IPS-NIHi11 (cell line): ENCODE measurements around the gene ARHGAP21.
A peak's percentile ranks its signal among the peaks of the same experiment; 100 is the strongest.

Experiments used
- DNase-seq: peaks from one replicate; pipeline ENCODE4 v3.0.0; 2012; ENCODE audit warnings: mixed read lengths, low spot score

The ARHGAP21 gene

DNA sequence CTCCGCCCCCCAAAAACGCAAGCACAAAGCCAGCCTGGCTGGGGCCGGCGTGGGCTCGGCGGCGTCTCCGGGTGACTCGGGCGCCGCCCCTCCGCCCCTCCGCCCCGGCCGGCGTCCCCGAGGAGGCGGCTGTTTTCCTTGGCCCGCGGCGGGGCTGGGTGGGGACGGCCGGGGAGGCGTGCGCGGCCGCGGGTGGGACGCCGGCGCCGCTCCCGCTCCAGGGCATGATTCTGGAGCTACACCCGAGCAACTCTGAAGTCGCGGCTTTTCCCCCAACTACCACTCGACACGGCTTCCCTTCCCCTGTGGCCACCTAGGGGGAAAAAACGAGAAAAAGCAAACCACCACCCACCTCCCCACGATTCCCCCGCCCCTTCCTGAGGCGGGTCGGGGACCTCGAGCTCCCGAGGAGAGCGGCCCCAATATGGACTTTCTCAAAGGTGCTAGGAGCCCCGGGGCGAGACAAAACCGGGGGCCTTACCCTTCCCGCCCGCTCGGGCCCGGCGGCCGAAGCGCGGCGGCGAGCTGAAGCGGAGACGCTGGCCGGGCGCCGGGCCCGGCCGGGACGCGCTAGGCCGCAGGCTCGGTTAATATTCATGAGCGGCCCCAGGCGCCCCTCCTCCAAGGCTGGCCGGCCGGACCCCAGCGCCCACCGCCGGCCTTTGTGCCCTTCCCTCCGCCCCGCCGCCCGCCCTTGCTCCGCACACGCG is 856 bp downstream of the ARHGAP21 start:
- DNase-seq = peak; percentile 61

DNA sequence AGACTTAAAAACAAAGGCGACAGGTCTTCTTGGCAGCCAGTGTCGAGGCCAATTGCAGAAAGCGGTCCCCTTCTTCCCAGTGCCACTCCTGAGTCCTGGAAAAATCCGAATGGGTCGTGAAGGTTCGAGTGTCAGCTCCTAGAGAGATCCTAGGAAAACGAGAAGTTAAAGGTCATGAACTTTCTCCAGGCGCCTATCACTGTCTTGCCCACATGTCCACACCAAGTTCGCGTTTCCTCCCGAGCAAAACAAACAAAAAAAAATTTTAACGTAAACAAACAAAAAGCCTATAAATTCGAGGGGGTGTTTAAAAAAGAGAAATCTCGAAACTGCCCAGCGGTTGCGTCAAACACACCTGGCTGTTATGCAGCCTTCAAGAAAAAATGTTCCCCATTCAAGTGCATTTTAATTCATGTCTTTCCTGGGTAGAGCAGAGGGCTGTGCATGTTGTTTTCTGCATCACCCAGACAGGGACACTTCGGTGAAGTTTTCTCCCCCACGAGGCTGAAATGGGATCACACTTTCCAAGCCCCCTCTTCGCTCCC is 1.5 kb downstream of the ARHGAP21 start:
- DNase-seq = no peak

DNA sequence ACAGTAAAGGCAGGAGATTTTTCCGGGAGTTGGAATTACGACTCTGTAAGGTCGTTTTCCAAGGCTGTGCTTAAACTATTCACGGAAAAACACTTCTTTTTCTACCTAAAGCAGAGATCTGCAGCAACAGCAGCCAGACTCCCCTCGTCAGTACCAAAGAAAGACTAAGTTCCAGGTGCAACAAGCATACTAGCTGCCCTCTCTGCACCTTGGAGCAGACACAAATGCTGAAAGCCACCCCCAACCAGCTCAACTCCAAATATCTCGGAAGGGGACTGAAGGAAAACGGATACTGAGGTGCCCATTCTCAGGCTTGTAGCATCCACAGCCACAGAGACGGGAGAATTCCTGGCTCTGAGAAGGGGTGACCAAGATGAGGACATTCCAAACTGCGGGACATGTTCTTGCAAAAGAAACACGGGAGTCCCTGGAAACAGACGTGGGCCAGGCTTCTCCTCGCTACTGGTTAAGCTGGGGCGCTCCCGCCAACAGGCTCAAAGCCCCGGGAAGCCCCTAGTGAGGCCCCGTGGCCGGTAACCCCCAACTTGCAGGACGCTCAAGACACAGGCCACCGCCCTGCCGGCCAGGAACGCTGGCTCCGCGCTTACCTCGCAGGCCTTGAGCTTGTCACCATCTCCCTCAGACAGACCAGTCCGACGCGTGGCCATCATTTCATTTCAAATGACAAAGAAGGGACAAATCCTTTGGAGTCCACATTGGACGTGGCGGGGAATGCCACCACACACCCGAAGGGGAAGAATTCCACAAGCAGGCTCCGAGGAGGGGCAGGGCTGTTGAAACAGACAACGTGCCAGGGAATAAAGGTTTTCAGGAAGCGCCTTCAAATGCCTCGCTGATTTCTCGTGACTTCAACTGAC is 2.2 kb downstream of the ARHGAP21 start:
- no peak for DNase-seq

DNA sequence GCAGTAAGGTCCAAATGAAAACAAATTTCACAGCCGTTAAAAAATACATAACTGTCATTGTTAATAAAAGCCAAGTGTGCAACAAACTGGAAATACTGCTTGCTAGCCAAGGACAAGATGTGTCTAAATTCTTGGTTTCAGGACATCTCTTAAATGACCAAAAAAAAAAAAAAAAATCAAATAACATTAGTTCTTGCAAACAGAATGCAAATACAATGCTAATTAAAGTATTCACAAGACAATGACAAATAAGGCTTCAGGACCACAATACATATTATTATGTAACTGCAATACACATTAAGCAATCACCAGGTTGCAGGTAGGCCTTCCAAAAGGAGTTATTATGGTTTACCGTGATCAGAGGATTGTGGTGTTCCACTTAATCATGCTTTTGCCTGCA is 3.6 kb downstream of the ARHGAP21 start:
- no peak for DNase-seq

DNA sequence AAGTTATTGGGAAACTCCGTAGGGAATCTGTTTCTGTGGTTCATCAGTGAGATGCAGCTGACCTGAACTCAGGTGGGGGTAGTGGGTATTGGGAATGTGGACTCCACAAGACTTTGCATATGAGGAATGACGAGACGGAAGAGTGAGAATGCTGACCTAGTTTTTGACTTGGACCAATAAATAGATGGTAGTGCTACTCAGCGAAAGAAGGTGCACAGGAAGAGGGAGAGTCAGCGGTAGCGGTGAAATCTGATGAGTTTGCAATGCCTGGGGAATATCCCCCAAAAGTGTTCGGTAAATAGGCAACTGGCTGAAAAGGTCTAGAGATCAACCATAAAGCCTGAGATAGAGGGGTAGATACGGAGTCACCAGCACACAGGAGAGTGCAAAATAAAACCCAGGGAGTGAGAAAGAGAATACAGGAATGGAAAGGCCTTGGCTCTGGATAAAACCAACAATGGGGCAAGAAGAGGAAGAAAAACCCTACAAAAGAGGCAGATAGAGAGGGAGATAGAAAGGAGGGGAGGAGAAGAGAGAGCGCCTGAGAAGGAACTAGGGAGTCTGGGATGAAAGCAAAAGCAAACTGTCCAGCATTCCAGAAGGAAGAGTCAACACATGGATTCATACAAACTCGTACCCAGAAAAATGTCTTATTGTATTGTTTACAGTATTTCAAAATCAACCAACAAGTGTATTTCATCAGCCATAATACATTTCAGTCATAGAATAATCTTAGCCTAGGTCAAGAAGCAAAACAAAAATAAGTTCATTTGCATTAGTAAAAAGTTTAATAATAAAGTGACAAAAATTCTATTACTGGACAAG is 5.4 kb downstream of the ARHGAP21 start:
- no peak for DNase-seq

DNA sequence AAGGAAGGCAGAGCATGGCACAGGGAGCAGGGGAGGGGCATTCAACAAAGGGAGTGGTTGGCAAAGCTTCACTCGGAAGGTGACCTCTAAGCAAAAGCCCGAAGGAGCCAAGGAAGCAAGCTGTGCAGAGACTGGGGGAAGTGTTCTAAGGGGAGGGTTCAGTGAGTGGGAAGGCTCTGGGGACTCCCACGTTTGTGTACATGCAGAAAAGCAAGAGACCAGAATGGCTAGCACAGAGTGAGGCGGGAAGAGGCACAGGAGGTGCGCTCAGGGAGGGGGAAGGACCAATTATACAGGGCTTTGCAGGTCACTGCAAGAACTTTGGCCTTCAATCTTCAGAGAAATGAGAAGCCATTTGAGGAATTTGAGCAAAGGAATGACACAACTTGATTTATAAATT is 7.4 kb downstream of the ARHGAP21 start:
- no peak for DNase-seq

DNA sequence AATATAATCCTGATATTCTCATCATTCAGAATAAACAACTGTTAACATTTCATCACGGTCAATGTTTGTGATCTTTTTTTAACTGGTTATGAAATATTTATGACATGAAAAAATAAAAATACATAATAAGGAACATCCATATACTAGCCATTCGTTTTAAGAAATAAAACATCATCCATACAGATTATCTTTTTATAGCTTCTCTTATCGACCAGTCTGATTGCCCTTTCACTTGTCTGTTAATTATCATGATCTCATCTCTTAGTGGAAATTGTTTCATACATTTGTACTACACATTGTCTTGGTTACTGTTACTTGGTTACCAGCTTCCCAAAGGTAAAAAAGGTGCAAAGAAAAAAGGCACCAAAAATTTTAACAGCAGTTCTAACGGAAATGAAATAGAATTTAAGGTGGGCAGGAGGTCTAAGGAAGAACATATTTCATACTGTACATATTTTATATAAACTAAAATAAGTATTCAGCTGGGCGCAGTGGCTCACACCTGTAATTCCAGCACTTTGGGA is 8.4 kb downstream of the ARHGAP21 start:
- no peak for DNase-seq

DNA sequence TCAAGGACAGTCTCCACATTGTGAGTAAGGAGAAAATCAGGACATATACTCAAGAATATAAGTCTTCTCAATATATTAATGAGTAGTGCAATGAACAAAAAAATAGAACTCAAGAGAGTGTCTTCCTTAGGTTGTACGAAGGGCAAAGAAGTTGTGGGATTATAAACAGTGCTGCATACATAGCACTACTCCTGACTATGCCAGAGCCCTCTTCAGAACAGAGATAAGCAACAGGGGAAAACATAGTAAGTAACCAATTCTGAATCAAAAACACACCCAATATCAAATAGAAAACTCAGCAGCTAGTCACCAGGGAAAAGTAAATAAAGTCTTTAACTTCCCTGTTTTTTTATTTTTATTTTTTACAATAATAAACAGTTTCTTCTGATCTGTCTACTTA is 10.6 kb downstream of the ARHGAP21 start:
- DNase-seq = no peak

DNA sequence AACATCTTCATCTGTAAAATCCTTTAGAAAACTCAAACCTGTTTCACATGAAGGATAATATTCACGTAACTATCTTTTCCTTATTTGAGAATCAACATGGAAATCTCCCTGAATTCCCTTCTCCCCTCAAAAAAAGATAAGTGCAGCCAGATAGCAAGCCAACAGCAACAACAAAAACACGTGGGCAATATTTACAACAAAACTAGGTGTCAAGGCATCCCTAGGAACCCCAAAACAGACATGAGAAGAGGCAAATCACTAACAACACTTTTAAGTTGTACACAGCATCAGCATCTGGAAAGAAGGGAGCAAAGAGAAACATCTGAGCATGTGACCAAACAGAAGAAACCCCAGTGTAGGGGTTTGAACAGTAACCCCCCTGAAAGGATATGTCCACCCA is 12.2 kb downstream of the ARHGAP21 start:
- no peak for DNase-seq

DNA sequence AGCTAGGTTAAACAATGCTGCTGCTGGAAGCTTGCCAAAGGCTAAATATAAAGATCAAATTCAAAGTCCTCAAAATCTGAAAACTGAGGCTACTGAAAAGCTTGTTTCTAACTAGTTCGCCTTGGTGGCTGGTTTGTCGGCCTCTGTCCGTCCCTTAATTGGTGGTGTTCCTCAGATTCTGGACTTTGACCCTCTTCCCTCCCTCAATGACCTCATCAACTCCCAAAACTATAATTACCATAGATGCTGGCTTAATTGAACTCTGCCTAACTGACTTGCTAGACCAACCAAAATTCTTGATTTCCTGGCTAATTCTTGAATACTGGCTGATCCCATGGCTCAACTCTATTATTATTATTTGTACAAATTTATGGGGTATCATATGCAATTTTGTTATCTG is 15.6 kb downstream of the ARHGAP21 start:
- no peak for DNase-seq

DNA sequence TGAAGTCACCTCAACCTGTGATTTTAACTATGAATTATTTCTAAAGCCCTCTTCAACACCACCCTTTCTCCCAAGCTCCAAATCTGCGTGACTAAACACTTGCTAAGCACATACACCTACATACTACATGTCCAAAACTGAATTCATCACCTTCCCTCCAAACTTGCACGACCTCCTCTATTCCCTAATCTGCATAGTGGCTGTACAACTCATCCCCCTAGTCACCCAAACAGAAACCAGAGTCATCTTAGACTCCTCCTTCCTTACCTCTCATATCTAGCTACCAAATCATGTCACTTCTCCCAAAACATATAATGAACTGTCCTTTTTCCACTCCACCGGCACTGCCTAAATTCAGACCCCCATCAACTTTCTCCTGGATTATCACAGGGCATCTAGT is 16.2 kb downstream of the ARHGAP21 start:
- no peak for DNase-seq

DNA sequence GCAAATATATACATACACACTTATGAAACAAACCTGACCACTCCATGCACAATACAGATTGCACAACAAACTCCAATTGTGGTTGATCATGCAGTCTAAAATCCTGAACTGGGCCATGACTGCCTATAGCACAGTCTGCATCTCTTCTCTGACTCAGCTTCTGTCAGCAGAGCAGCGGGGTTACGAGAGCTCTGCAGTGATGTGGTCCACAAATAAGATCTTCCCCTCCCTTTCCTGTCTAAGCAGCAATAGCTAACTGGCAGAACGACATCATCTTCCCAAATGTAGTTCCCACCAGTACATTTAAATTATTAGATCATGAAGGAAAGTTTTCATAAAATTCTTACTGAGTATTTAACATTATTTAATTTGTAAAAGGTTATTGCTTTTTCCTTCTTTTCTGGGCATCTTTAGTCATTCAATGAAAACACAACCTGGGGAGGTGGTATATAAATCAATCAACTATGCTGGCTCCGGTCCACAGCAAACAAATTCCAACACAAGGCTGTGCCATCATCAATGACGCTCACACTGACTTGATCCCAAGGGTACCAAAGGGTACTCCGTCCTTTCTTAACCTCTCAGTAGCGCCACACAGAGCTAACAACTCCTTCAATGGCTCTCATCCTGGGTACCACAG is 17.1 kb downstream of the ARHGAP21 start:
- no peak for DNase-seq

DNA sequence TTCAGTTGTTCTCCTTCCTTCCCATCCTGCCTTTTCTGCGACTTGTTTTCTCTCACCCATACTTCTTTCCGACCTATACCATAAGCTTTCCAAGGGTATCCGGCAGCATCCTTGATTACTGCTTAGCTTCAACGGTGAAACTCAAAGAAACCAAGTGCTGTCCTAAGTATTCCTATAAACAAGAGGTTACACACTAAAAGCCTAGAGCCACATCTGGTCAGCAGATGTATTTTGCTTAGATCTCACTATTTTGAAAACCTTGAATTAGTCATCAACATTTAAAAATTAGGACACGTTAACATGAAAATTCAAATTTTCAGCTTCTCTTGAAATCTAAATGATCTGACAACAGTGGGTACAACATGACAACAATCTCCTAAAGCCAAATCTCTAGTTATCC is 20.0 kb downstream of the ARHGAP21 start:
- DNase-seq = no peak

DNA sequence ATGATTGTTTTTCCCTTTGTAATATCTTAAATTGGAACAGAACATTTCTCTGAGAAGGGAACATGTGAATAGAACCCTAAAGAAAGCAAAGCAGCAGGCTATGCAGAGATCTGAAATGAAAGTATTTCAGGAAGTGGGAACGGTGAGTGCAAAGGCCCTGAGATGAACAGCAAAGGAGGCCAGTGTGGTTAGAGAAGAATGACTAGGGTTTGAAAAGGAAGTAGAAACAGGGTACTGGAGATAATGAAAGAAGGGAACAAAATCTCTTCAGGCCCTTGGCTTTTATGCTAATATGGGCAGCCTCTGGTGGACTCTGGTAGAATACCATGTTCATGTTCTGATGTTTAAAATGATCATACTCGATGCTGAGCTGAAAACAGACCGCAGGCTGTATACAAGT is 22.2 kb downstream of the ARHGAP21 start:
- no peak for DNase-seq

DNA sequence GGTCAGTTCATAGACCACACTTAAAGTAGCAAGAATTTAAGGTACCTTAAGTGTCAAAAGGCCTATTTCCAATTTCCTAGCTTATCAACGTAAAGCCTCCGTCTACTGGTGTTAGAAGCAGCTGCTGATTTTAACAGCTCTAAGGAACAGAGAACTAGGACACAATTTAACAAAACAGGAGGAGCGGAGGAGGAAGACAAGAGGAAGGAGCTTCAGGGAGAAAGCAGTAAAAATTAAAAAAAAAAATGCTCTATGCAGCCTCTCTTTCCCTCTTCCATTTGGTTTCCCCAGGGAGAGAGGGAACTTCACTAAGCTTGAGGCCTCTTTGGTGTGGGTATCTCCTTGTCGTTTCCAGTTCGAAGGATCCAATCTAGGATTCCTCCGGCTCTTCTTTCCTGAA is 22.7 kb downstream of the ARHGAP21 start:
- DNase-seq = no peak

DNA sequence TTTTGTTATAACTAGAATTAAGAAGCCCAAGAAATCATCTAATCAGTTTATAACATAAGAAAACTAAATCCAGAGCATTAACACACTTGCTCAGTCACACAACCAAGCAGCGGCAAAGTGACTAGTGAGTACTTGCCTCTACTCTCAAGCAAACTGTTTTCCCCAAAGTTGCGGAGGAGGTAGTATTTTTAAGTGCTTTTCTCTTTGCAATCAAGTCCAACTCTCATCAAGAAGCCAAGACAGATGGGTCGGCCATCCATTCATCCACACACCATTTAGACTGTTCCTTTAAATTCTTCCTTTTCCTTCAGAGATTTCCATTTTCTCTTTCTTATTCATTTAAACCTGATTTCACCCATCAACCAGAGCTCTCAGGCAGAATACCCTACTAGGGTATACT is 25.4 kb downstream of the ARHGAP21 start:
- no peak for DNase-seq

DNA sequence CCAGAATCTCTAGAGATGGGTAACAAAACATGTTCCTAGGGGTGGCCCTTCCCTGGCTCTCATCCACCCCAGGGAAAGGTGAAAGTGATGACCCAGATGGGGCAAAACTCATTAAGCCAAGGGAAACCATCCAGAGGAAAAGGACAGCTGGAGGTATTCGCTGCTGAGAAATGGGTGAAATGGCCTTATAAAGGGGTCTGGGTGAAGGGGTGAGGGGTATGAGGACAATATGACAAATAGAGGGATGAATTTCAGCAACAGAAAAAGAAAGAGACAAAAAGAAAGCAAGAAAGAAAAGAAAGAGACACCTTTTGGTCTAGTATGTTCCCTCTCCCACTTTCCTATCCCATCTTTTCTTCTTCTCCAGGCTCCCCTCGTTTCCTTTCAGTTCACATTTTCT is 26.6 kb downstream of the ARHGAP21 start:
- DNase-seq = no peak

DNA sequence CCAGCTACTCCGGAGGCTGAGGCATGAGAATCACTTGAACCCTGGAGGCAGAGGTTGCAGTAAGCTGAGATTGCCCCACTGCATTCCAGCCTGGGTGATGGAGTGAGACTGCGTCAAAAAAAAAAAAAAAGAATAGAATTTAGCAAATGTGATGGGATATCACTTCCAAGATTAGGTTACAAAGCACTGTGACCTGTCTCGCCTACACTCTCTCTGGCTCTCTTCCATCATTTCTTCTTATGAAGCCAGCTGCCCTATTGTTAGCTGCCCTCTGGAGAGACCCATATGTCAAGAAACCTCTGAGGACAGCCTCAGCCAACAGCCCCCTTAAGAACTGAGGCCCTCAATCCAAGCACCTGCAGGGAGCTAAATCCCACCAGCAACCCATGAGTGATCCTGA is 28.2 kb downstream of the ARHGAP21 start:
- no peak for DNase-seq

DNA sequence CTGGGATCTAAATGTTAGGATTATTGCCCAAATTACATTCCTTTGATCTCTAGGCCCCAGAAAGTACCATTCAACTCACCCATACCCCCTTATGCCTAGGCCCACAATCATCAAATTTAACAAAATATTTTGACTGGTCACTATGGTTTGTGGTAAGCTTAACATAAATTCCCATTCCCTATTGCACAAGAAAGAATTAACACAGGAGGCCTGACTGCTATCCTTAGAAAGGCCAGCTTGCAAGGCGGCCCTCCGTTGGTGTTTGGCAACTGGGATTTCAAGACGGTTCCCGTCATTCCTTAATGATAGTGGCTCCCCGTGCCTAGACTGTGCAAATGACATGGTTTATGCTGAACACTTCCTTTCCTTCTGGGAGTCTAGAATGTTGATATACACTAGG is 29.6 kb downstream of the ARHGAP21 start:
- no peak for DNase-seq

DNA sequence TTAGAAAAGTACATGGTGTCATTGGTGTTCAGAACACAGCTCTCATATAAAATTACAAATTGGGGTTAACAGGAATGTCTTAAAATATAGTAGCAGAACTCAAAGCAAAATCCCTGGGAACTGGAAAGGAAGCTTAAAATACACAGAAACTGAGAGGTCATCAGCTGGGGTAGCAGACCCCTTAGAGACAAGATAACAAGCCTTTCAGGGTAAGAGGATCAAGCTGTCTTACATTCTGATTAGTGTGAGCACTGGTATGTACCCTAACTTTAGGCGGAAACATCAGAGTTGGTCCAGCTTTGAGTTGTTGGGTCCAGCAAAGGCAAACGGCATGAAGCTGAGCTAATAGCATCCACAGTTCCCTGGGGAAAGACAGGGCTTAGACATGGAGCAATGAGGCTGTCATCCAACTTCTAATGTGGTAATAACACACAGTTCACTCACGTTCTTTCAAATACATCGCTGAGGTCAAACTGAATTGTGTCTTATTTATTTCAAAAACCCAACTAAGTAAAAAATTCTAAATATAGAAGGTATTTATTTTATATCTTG is 32.6 kb downstream of the ARHGAP21 start:
- DNase-seq = no peak

DNA sequence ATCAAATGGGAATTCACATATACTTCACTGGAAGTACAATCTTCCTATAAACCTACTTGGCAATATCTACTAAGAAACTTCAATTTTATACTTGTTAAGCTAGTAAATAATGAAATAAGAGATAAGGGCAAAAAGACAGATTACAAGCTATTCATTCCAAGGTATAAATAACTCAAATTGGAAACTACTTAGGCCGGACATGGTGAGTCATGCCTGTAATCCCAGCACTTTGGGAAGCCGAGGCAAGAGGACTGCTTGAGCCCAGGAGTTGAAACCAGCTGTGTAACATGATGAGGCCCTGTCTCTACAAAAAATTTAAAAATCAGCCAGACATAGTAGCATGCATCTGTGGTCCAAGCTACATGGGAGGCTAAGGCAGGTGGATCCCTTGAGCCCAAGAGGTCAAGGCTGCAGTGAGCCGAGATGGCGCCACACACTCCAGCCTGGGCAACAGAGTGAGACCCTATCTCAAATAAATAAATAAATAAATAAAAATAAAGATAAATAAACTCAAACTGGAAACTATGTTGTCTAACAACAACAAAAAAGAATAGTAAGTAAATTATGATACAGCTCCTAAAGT is 37.6 kb downstream of the ARHGAP21 start:
- no peak for DNase-seq
